D341Med (cell line): ENCODE results near the gene MYBPH.

Experiments used
- DNase-seq: peaks from one replicate; pipeline ENCODE4 v3.0.0; 2012; ENCODE audit warnings: low spot score

MYBPH gene

GRCh38 chr1:203200916-203201315, 25.3 kb upstream of the MYBPH start:
- no peak for DNase-seq

- DNase-seq: no peak
These were observed 24.4 kb upstream of the MYBPH start for GRCh38 chr1:203199816-203200571.

GRCh38 chr1:203199481-203199815, 23.8 kb upstream of the MYBPH start:
- no peak for DNase-seq

GRCh38 chr1:203199002-203199401, 23.4 kb upstream of the MYBPH start:
- DNase-seq: no peak

GRCh38 chr1:203197625-203198024, 22.0 kb upstream of the MYBPH start:
- no peak for DNase-seq

GRCh38 chr1:203196371-203196770, 20.7 kb upstream of the MYBPH start:
- no peak for DNase-seq

- DNase-seq: no peak
These were observed 15.3 kb upstream of the MYBPH start for GRCh38 chr1:203190949-203191348.

- DNase-seq: no peak
These were observed 14.3 kb upstream of the MYBPH start for GRCh38 chr1:203189951-203190352.

- no peak for DNase-seq
These were observed 13.1 kb upstream of the MYBPH start for GRCh38 chr1:203188686-203189232.

- DNase-seq: no peak
These were observed 12.2 kb upstream of the MYBPH start for GRCh38 chr1:203187689-203188264.

- DNase-seq: no peak
These were observed 11.7 kb upstream of the MYBPH start for GRCh38 chr1:203187304-203187685.

GRCh38 chr1:203186446-203187303, 11.0 kb upstream of the MYBPH start, which contains the start of gene CHI3L1:
CHI3L1 (minus strand) TSS chr1:203186704; CDS start chr1:203186623, 81 bp downstream.
- no peak for DNase-seq

GRCh38 chr1:203186091-203186445, 10.4 kb upstream of the MYBPH start:
- no peak for DNase-seq

- DNase-seq: no peak
These were observed 10.0 kb upstream of the MYBPH start for GRCh38 chr1:203185585-203185984.

GRCh38 chr1:203185061-203185461, 9.4 kb upstream of the MYBPH start:
- no peak for DNase-seq

- no peak for DNase-seq
These were observed 8.8 kb upstream of the MYBPH start for GRCh38 chr1:203184467-203184866.

GRCh38 chr1:203183828-203184227, 8.2 kb upstream of the MYBPH start:
- no peak for DNase-seq

- no peak for DNase-seq
These were observed 6.8 kb upstream of the MYBPH start for GRCh38 chr1:203182387-203182953.

- no peak for DNase-seq
These were observed 6.2 kb upstream of the MYBPH start for GRCh38 chr1:203181586-203182386.

GRCh38 chr1:203180611-203181330, 5.1 kb upstream of the MYBPH start:
- no peak for DNase-seq

- DNase-seq: no peak
These were observed 4.0 kb upstream of the MYBPH start for GRCh38 chr1:203179667-203180005.
